ENCODE results near the gene JAGN1. TPM values are rescaled to one million over a fixed set of nuclear protein-coding genes. Genes with fewer than 3 reads are reported as not detected.
A peak's percentile ranks its signal among the peaks of the same experiment; 100 is the strongest.
"Not testable (repeated sequence)": the region's sequence is repeated elsewhere in the genome, so short reads cannot be mapped to it uniquely, and the experiment has no call there.

The JAGN1 gene
- total RNA-seq, 4 donors from 2014 or later, result 22.0 to 80.6 (median 35.8) TPM

- Histone ChIP-seq H3K9me3 (no peaks in the 10 kb centered on the region), H3K27ac (peak overlapping the region; percentile 96 to 98)
- intact Hi-C loops (cut with DNase I; ENCODE audit: low total_unique reads), result no loop called here
Measured at GRCh38 chr3:9891072-9891622, 737 bp downstream of the JAGN1 start.

GRCh38 chr3:9893739-9894138 is 3.3 kb downstream of the JAGN1 start:
- Histone ChIP-seq H3K27me3 (no peaks in the 10 kb centered on the region), H3K9me3 (no peaks in the 10 kb centered on the region), H3K4me3 (no peak overlapping the region), H3K36me3 (no peaks in the 10 kb centered on the region), H3K27ac (peak overlapping the region; percentile 49 to 66), H3K4me1 (peaks cover 0 to 4% of the 10 kb centered on the region in 2 donors)
- TF ChIP-seq POLR2A (IDR thresholded peaks at IDR 0.05) (no peak), CTCF (IDR thresholded peaks at IDR 0.05) (no peak)
- no peak for DNase-seq
- intact Hi-C loops (cut with DNase I; ENCODE audit: low total_unique reads), result no loop called here

More at GRCh38 chr3:9891072-9891622, 737 bp downstream of the JAGN1 start:
- H3K4me1 ChIP-seq, result peaks cover 0 to 4% of the 10 kb centered on the region in 2 donors
- no peak for DNase-seq
- H3K36me3 ChIP-seq, result no peaks in the 10 kb centered on the region
- TF ChIP-seq CTCF (IDR thresholded peaks at IDR 0.05) (no peak), POLR2A (IDR thresholded peaks at IDR 0.05) (no peak)
- H3K4me3 ChIP-seq, result peak overlapping the region; percentile 98
- H3K27me3 ChIP-seq, result no peaks in the 10 kb centered on the region

GRCh38 chr3:9895715-9896114 is 5.3 kb downstream of the JAGN1 start:
- intact Hi-C loops (cut with DNase I; ENCODE audit: low total_unique reads); H3K9me3 ChIP-seq; H3K4me3 ChIP-seq; H3K36me3 ChIP-seq; H3K27me3 ChIP-seq; DNase-seq; H3K4me1 ChIP-seq: not testable (repeated sequence)
- peak overlapping the region in 1 of 2 donors; percentile 59 for H3K27ac ChIP-seq

GRCh38 chr3:9896755-9897407 is 6.5 kb downstream of the JAGN1 start:
- intact Hi-C loops (cut with DNase I; ENCODE audit: low total_unique reads), result not testable (repeated sequence)

GRCh38 chr3:9897408-9898372 is 7.3 kb downstream of the JAGN1 start:
- Histone ChIP-seq H3K4me3 (no peak overlapping the region), H3K9me3 (no peaks in the 10 kb centered on the region), H3K36me3 (no peaks in the 10 kb centered on the region), H3K27me3 (no peaks in the 10 kb centered on the region), H3K27ac (peak overlapping the region in 1 of 2 donors; percentile 31), H3K4me1 (no peaks in the 10 kb centered on the region)
- no peak for DNase-seq
- TF ChIP-seq CTCF (IDR thresholded peaks at IDR 0.05), result no peak
- TF ChIP-seq POLR2A (IDR thresholded peaks at IDR 0.05), result no peak
- intact Hi-C loops (cut with DNase I; ENCODE audit: low total_unique reads), result no loop called here

More at GRCh38 chr3:9896755-9897407, 6.5 kb downstream of the JAGN1 start:
- H3K36me3 ChIP-seq, H3K4me1 ChIP-seq, DNase-seq, H3K27me3 ChIP-seq, H3K9me3 ChIP-seq, H3K4me3 ChIP-seq: not testable (repeated sequence)
- peak overlapping the region in 1 of 2 donors; percentile 31 for H3K27ac ChIP-seq

All from uterus (tissue), 4 donors.